T-cell (primary cell): ENCODE data around the gene TMUB1. TPM values are rescaled to one million over a fixed set of nuclear protein-coding genes. Genes with fewer than 3 reads are reported as not detected.

Experiments used
- ATAC-seq, 4 experiments: fragments of 200-7000 bp in 3 of 4; fragments of 150-1000 bp in 1 of 4; cut with Tn5 transposase; replicated peaks in 1 of 4; 1 replicate in 3 of 4; 2 replicates in 1 of 4; pipeline ENCODE4 v1.10.0; 2021; ENCODE audit warnings: moderate library complexity in 3 of 4, mild to moderate bottlenecking in 2 of 4, moderate number of reproducible peaks in 1 of 4
- CTCF ChIA-PET, 2 donors: fragments of 300-600 bp; sonication (Branson Sonifier 250); formaldehyde crosslinking; loops; one replicate each; lab custom pipeline; 2022; ENCODE audit warnings: antibody characterized with exemption in 2 of 2; lab: Charles Lee
- POLR2A ChIA-PET, 2 donors: fragments of 300-600 bp; sonication (Branson Sonifier 250); formaldehyde crosslinking; loops; one replicate each; lab custom pipeline; 2022; ENCODE audit warnings: antibody characterized with exemption in 2 of 2; lab: Charles Lee
- DNase-seq, 35 experiments: peaks; one replicate each; pipeline versions ENCODE4 v3.0.0 to v3.0.0-alpha.2; 2013 to 2023
- H3K27ac ChIP-seq: one replicate; pipeline ENCODE4 v1.5.1; 2013; ENCODE audit warnings: low read length
- H3K27me3 ChIP-seq, 2 experiments: replicated peaks in 1 of 2; 1 replicate in 1 of 2; 2 replicates in 1 of 2; pipeline versions ENCODE4 v1.6.1 to v1.7.0; 2013; ENCODE audit warnings: low read length in 1 of 2, mixed read lengths in 1 of 2; ENCODE audit not compliant: control insufficient read depth in 2 of 2, insufficient read depth in 2 of 2; ENCODE audit errors: extremely low read depth in 1 of 2
- H3K36me3 ChIP-seq, 2 donors: 1 replicate in 1 of 2; 2 replicates in 1 of 2; pipeline versions ENCODE4 v1.6.1 to v1.7.0; 2013; ENCODE audit warnings: low read length in 1 of 2; ENCODE audit not compliant: control insufficient read depth in 2 of 2, insufficient read depth in 1 of 2; ENCODE audit errors: extremely low read depth in 1 of 2
- H3K4me1 ChIP-seq, 2 experiments: 1 replicate in 1 of 2; 2 replicates in 1 of 2; pipeline versions ENCODE4 v1.6.1 to v1.7.0; 2013; ENCODE audit warnings: low read length in 2 of 2, mixed read lengths in 1 of 2; ENCODE audit not compliant: insufficient read depth in 2 of 2, control insufficient read depth in 1 of 2; ENCODE audit errors: extremely low read depth in 1 of 2
- H3K4me3 ChIP-seq, 2 donors: 1 replicate in 1 of 2; 2 replicates in 1 of 2; pipeline versions ENCODE4 v1.5.1 to v1.7.0; 2013; ENCODE audit warnings: mild to moderate bottlenecking in 2 of 2, low read length in 1 of 2, moderate library complexity in 1 of 2; ENCODE audit not compliant: control insufficient read depth in 1 of 2; ENCODE audit errors: extremely low read depth in 1 of 2
- H3K9me3 ChIP-seq: 2 replicates; pipeline ENCODE4 v1.7.0; 2013
- H3K27ac Mint-ChIP-seq, 2 donors: one replicate each; pipeline ENCODE4 v1.8.0; 2020 to 2021; ENCODE audit warnings: mild to moderate bottlenecking in 2 of 2, mixed read lengths in 2 of 2
- H3K27me3 Mint-ChIP-seq, 2 donors: one replicate each; pipeline ENCODE4 v1.8.0; 2021 to 2022; ENCODE audit warnings: mixed read lengths in 2 of 2
- H3K36me3 Mint-ChIP-seq: one replicate; pipeline ENCODE4 v1.8.0; 2021; ENCODE audit warnings: mixed read lengths
- H3K4me1 Mint-ChIP-seq, 3 donors: one replicate each; pipeline ENCODE4 v1.8.0; 2020 to 2022; ENCODE audit warnings: mixed read lengths in 3 of 3, mild to moderate bottlenecking in 1 of 3
- H3K4me3 Mint-ChIP-seq, 3 donors: one replicate each; pipeline ENCODE4 v1.8.0; 2020 to 2022; ENCODE audit warnings: mild to moderate bottlenecking in 3 of 3, mixed read lengths in 3 of 3, moderate library complexity in 3 of 3
- H3K9me3 Mint-ChIP-seq, 3 donors: one replicate each; pipeline ENCODE4 v1.8.0; 2020 to 2022; ENCODE audit warnings: mixed read lengths in 3 of 3
- WGBS: methylation state at CpG from one replicate; pipeline ENCODE4 v1.1.5; 2013; ENCODE audit warnings: missing lambda C conversion rate; ENCODE audit not compliant: insufficient coverage; 5-methylcytosine and 5-hydroxymethylcytosine counted together
- total RNA-seq, 35 experiments: library from RNA in 6 of 35; stranded (reverse) in 6 of 35; fragments of 120-200 nt in 1 of 35; gene quantifications; one replicate each; pipeline versions ENCODE4 v1.2.1 to v1.2.4 and lab custom pipeline; 2013 to 2026

The TMUB1 gene
- total RNA-seq, 5 donors from 2014 or later (not counting 1 experiment from before 2014, with no cell fraction given): 44.0 to 67.0 (median 56.5) TPM

DNA sequence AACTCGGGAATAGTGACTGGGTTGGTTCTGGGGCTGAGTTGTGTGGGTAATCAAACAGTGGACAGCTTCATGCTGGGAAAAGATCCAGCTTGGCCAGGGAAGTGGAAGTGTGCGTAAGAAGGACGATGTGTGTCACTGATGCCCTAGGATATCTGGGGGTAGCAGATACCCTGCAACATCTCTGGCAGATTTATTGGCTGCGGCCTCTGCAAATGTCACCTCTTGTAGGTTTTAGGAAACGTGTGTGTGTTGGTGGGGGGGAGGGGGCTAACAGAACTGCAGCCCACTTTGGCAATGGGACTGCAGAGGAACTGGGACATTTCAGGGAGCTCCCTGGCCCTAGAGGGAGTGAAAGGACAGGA lies 2.0 kb upstream of the TMUB1 start:
- DNase-seq (no peak), ATAC-seq (no peak)
- CTCF ChIA-PET: interaction anchor here (0.8 to 1.4 kb wide), 3 partner anchors 26 to 57 kb away, joined by 3 to 8 read pairs (median 4); partner anchors contain the start of gene ABCB8 (in 1 of the 2)
- Mint-ChIP-seq H3K4me1 (peaks cover 42 to 51% (median 51%) of the 10 kb centered on the region in 3 donors), H3K27me3 (peaks cover 4 to 11% of the 10 kb centered on the region in 2 donors), H3K4me3 (peak overlapping the region; percentile 74 to 89 (median 84)), H3K36me3 (no peaks in the 10 kb centered on the region), H3K9me3 (no peaks in the 10 kb centered on the region), H3K27ac (peak overlapping the region; percentile 75 to 83)
- POLR2A ChIA-PET: interaction anchor here (0.5 to 1.7 kb wide), 4 partner anchors 17 to 82 kb away, joined by 3 to 12 read pairs (median 6); partner anchors contain the start of genes ABCB8 (in 1 of the 2) and GBX1 (in 1 of the 2)
- Histone ChIP-seq H3K4me1 (peaks cover 17 to 74% of the 10 kb centered on the region in 2 experiments), H3K27ac (no peak overlapping the region), H3K9me3 (no peaks in the 10 kb centered on the region), H3K4me3 (peak overlapping the region in 1 of 2 donors; percentile 57), H3K27me3 (peaks cover 0 to 22% of the 10 kb centered on the region in 2 experiments), H3K36me3 (no peaks in the 10 kb centered on the region)
- 47% methylated on average over 5 of the region's 5 CpGs for WGBS

DNA sequence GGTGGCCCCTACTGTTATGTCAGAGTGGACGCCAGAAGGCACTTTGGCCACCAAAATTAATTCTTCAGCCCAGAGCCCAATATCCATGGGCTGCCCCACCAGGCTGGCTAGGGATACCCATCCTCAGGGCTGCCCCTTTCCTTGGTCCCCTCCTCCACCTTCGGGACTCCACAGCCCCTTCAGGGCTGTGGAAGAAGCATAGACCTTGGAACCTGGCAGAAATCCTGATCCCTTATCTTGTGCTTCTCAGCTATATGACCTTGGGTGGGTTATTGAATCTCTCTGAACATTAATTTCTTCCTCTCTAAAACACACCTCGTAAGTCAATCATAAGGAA lies 499 bp upstream of the TMUB1 start:
- peaks cover 0 to 17% of the 10 kb centered on the region in 2 experiments for H3K27me3 ChIP-seq
- ATAC-seq (peak in 1 of 4 experiments; percentile 4), DNase-seq (no peak)
- ChIA-PET CTCF (no interaction called here), POLR2A (interaction anchor here in 1 of 2 donors (1.7 kb wide), 1 partner anchor 56 kb away, joined by 8 read pairs; the partner anchor contains the start of gene ABCB8)
- no peaks in the 10 kb centered on the region for H3K36me3 ChIP-seq
- no peaks in the 10 kb centered on the region for H3K9me3 Mint-ChIP-seq
- peaks cover 4 to 7% of the 10 kb centered on the region in 2 donors for H3K27me3 Mint-ChIP-seq
- peaks cover 24 to 79% of the 10 kb centered on the region in 2 experiments for H3K4me1 ChIP-seq
- peak overlapping the region; percentile 32 to 37 for H3K27ac Mint-ChIP-seq
- H3K4me3 Mint-ChIP-seq: peak overlapping the region; percentile 73 to 89 (median 77)
- H3K9me3 ChIP-seq: no peaks in the 10 kb centered on the region
- WGBS: no CpG with 5 or more reads among the region's 3 CpGs
- H3K36me3 Mint-ChIP-seq: no peaks in the 10 kb centered on the region
- peaks cover 40 to 54% (median 46%) of the 10 kb centered on the region in 3 donors for H3K4me1 Mint-ChIP-seq
- peak overlapping the region; percentile 61 to 79 for H3K4me3 ChIP-seq
- peak overlapping the region; percentile 40 for H3K27ac ChIP-seq

DNA sequence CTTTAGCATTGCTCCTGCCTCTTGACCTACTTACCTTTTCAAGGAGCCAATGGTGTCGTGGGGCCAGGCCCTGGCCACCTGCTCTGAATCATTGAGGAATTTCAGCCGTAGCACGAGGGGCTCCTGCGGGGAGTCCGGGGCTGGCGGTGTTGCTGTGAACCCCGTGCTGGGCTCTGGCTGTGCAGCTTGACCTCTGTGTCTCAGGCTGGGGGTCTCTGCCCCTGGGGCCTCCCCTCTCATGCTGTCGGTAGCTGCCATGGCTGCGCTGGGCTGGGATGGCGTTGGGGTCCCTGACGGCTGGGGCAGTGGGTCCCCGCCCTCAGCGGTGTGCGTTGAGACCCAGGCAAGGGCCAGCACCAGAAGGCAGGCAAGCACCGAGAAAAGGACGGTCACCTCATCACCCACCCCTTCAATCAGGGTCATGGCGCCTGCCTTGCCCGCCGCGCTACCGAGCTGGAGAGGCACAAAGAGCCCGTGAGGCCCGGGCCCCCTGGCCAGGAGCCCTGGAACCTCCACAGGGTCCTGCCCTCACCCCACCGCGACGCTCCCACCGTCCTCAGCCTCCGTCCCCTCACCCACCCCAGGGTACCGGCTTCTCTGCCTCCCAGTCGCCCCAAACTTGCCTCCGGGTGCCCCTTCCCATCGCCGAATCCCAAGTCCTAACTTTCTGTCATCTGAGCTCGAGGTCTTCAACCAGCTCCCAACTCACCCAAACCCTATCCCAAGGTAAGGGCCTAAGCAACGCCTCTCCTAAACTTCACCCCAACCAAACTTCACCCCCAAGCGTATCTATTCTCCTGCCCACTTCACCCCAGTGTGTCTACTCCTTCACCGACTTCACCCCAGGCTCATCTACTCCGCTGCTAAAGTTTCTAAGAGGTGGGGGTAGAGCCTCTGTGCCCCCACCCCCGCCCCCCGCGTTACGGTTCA lies 887 bp downstream of the TMUB1 start:
- peaks cover 4 to 7% of the 10 kb centered on the region in 2 donors for H3K27me3 Mint-ChIP-seq
- peaks cover 0 to 8% of the 10 kb centered on the region in 2 experiments for H3K27me3 ChIP-seq
- peaks cover 38 to 51% (median 43%) of the 10 kb centered on the region in 3 donors for H3K4me1 Mint-ChIP-seq
- no peaks in the 10 kb centered on the region for H3K9me3 Mint-ChIP-seq
- no peak for DNase-seq
- no peaks in the 10 kb centered on the region for H3K36me3 ChIP-seq
- no peaks in the 10 kb centered on the region for H3K9me3 ChIP-seq
- H3K36me3 Mint-ChIP-seq: no peaks in the 10 kb centered on the region
- H3K4me1 ChIP-seq: peaks cover 17 to 73% of the 10 kb centered on the region in 2 experiments
- peak overlapping the region; percentile 82 for H3K27ac ChIP-seq
- peak overlapping the region; percentile 88 to 89 for H3K27ac Mint-ChIP-seq
- ChIA-PET CTCF (interaction anchor here in 1 of 2 donors (1.0 kb wide), 1 partner anchor 54 kb away, joined by 4 read pairs; the partner anchor contains the start of gene ABCB8), POLR2A (no interaction called here)
- peak overlapping the region; percentile 61 to 79 for H3K4me3 ChIP-seq
- no peak for ATAC-seq
- peak overlapping the region; percentile 85 to 89 (median 88) for H3K4me3 Mint-ChIP-seq
- WGBS: 70% methylated on average over 31 of the region's 42 CpGs

DNA sequence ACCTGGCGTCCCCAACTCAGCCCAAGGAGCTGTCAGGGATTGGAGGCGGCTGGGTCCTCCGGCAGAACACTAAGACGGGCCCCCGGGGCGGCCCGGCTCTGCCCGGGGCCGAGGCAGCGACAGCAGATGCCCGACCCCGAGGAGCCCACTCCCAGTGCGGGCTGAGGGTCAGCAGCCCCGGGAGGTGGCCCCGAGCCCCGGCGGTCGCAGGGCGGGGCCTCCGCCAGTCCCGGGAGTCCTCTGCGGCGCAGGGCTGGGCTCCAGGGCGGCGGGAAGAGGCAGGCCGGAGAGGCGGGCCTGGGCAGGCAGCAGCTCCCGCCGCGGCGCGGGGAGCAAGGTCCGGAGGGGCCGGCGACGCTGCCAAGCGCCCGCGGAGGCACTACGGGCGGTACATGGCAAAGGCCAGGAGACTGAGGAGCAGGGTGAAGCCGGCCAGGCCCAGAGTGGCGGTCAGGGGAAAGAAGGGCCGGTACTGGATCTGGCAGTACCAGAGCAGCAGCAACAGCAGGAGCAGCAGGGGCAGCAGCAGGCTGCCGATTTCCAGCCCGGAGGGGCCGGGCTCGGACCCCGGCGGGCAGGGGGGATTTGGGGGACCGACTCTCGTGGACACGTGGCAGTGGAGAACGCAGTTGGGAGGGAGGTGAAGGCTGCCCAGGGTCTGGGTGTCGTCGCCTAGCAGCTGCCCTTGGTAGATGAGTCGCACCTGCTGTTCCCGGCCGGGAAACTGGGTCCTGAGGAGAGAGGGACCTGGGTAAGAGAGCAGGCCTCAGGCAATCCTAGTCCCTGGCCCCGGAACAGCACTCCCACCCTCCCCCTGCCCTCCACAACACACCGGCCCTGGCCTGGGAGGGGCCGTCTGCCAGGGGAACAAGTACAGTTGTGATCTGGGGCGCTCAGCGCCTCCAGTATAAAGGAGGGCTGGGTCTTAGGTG lies 1.9 kb downstream of the TMUB1 start:
- Histone ChIP-seq H3K27ac (peak overlapping the region; percentile 80), H3K4me1 (peaks cover 17 to 70% of the 10 kb centered on the region in 2 experiments), H3K27me3 (peaks cover 0 to 5% of the 10 kb centered on the region in 2 experiments), H3K4me3 (peak overlapping the region; percentile 57 to 90), H3K9me3 (no peaks in the 10 kb centered on the region), H3K36me3 (peaks cover 0 to 6% of the 10 kb centered on the region in 2 donors)
- ChIA-PET CTCF (interaction anchor here in 1 of 2 donors (0.5 to 1.2 kb wide), 4 partner anchors 23 to 139 kb away, joined by 3 to 6 read pairs (median 4); partner anchors contain the start of genes ABCB8 and SLC4A2), POLR2A (no interaction called here)
- Mint-ChIP-seq H3K36me3 (no peaks in the 10 kb centered on the region), H3K27ac (no peak overlapping the region), H3K9me3 (no peaks in the 10 kb centered on the region), H3K27me3 (peaks cover 4 to 7% of the 10 kb centered on the region in 2 donors), H3K4me1 (peaks cover 38 to 50% (median 43%) of the 10 kb centered on the region in 3 donors), H3K4me3 (peak overlapping the region; percentile 52 to 89 (median 85))
- WGBS: 69% methylated on average over 42 of the region's 64 CpGs
- DNase-seq (peak in 1 of 35 experiments; percentile 14), ATAC-seq (no peak)

DNA sequence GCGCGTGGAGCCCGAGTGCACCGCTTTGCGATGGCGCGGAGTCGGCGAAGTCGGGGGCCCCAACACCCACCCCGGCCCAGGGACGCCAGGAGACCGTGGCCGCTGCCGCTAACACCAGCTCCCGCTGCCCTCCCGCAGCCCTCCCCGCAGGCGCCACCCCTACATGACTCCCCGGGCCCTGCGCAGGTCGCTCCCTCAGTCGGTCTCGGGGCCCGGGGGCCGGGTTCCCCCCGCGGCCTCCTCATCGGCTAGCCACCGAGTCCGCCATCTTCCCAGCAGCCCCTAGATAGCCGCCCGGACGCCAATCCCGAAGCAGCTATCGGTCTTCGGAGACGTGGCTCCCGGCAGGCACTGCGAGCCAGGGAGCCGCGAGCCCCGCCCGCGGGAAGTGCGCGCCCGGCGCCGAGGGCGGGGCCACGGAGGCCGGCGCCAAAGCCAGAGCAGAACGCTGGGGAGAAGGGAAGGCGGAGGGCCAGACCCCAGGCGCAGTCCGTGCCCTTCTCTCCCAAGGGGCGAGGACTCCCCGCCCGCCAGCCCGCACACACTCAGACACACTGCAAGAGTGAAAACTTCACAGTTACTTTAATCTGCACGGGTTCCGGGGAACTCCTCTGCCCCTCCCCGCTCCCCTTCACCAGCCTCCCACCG lies 2.6 kb downstream of the TMUB1 start, which contains the start of gene FASTK:
TSS of gene FASTK (minus strand) at position 288 of the 648 bp plus-strand sequence. CDS start at position 245, 43 bp downstream.
- H3K4me1 Mint-ChIP-seq: peaks cover 36 to 47% (median 39%) of the 10 kb centered on the region in 3 donors
- Histone ChIP-seq H3K36me3 (peaks cover 4 to 11% of the 10 kb centered on the region in 2 donors), H3K27me3 (peaks cover 0 to under 1% of the 10 kb centered on the region in 2 experiments), H3K27ac (peak within 1 kb of the TSS; percentile 80), H3K9me3 (no peaks in the 10 kb centered on the region), H3K4me1 (peaks cover 15 to 66% of the 10 kb centered on the region in 2 experiments), H3K4me3 (peak within 1 kb of the TSS; percentile 77 to 90)
- peak within 1 kb of the TSS; percentile 80 to 89 (median 85) for H3K4me3 Mint-ChIP-seq
- CTCF ChIA-PET: interaction anchor here in 1 of 2 donors (0.5 to 1.2 kb wide), 4 partner anchors 22 to 139 kb away, joined by 3 to 6 read pairs (median 4); partner anchors contain the start of genes ABCB8 and SLC4A2
- ATAC-seq (peak; percentile 75 to 89 (median 86)), DNase-seq (peak; percentile 67 to 92 (median 85))
- peaks cover 4 to 7% of the 10 kb centered on the region in 2 donors for H3K27me3 Mint-ChIP-seq
- H3K27ac Mint-ChIP-seq: peak within 1 kb of the TSS; percentile 79 to 82
- POLR2A ChIA-PET: no interaction called here
- H3K9me3 Mint-ChIP-seq: no peaks in the 10 kb centered on the region
- H3K36me3 Mint-ChIP-seq: peaks cover 7% of the 10 kb centered on the region
- WGBS: 2% methylated on average over 66 of the region's 66 CpGs
